Heart left ventricle (tissue), 16 donors: ENCODE measurements around the gene SLC12A3. TPM values are rescaled to one million over a fixed set of nuclear protein-coding genes. Genes with fewer than 3 reads are reported as not detected.

Experiments used
- ATAC-seq, 4 donors: fragments of 200-7000 bp; cut with Tn5 transposase; one replicate each; pipeline ENCODE4 v1.9.1; 2020 to 2022; ENCODE audit warnings: moderate library complexity in 4 of 4, mild to moderate bottlenecking in 3 of 4, moderate number of reproducible peaks in 1 of 4
- DNase-seq, 5 donors: peaks; one replicate each; pipeline ENCODE4 v3.0.0-alpha.2; 2020
- H3K27ac ChIP-seq, 12 donors: fragments of 200-600 bp; sonication (generic) in 4 of 12; one replicate each; pipeline versions ENCODE4 v1.5.0 to v1.8.0; 2016 to 2022; ENCODE audit warnings: mild to moderate bottlenecking in 2 of 12
- H3K27me3 ChIP-seq, 9 donors: fragments of 200-600 bp; sonication (generic) in 2 of 9; one replicate each; pipeline versions ENCODE4 v1.5.1 to v1.8.0; 2016 to 2022; ENCODE audit warnings: mild to moderate bottlenecking in 3 of 9
- H3K36me3 ChIP-seq, 9 donors: fragments of 200-600 bp; sonication (generic) in 2 of 9; one replicate each; pipeline versions ENCODE4 v1.5.0 to v1.8.0; 2018 to 2022; ENCODE audit warnings: mild to moderate bottlenecking in 2 of 9
- H3K4me1 ChIP-seq, 12 donors: fragments of 200-600 bp; sonication (generic) in 4 of 12; one replicate each; pipeline versions ENCODE4 v1.5.0 to v1.8.0; 2016 to 2022; ENCODE audit warnings: mild to moderate bottlenecking in 3 of 12
- H3K4me3 ChIP-seq, 12 donors: fragments of 200-600 bp; sonication (generic) in 4 of 12; one replicate each; pipeline versions ENCODE4 v1.5.0 to v1.8.0; 2017 to 2022; ENCODE audit warnings: mild to moderate bottlenecking in 9 of 12, moderate library complexity in 4 of 12
- H3K9me3 ChIP-seq, 12 donors: fragments of 200-600 bp; sonication (generic) in 4 of 12; one replicate each; pipeline versions ENCODE4 v1.5.0 to v1.8.0; 2016 to 2022; ENCODE audit warnings: mild to moderate bottlenecking in 1 of 12
- CTCF ChIP-seq, 12 donors: fragments of 200-600 bp; sonication (generic) in 4 of 12; IDR thresholded peaks; one replicate each; pipeline versions ENCODE4 v1.5.0 to v1.8.0; 2018 to 2022; ENCODE audit warnings: antibody characterized with exemption in 12 of 12, mild to moderate bottlenecking in 5 of 12
- POLR2A ChIP-seq, 2 donors: fragments of 450-650 bp; IDR thresholded peaks; one replicate each; pipeline ENCODE4 v1.6.1; 2017; ENCODE audit warnings: antibody characterized with exemption in 2 of 2, mild to moderate bottlenecking in 2 of 2, moderate library complexity in 2 of 2
- WGBS, 4 donors: extraction: QIAGEN DNeasy Blood & Tissue Kit in 2 of 4; methylation state at CpG; one replicate each; pipeline versions ENCODE4 v1.1.5 to v1.1.7; 2013 to 2018; 5-methylcytosine and 5-hydroxymethylcytosine counted together
- intact Hi-C, 10 donors: fragments of 100-400 bp; cut with DNase I; formaldehyde crosslinking; loops; one replicate each; pipeline versions ENCODE4 v1.11.1 to v1.14.2; 2022
- polyA plus RNA-seq, 2 donors: library from polyadenylated mRNA; stranded (reverse); fragments of 200-250 nt; gene quantifications; one replicate each; pipeline ENCODE4 v1.2.3, GENCODE V29; 2013
- total RNA-seq, 9 donors: library from RNA; depleted of rRNA in 2 of 9; stranded (reverse); fragments of >200 nt in 2 of 9; fragmentation: NEBNext Ultra II Directional in 3 of 9; extraction: Animal tissue kit (Norgen Biotek cat#: 25700) in 3 of 9; gene quantifications; one replicate each; pipeline versions ENCODE4 v1.1.0 to v1.2.4, GENCODE V29; 2016 to 2023
- donor health status: ischemic (EF 13 %, LVEDD 7.1; RV severe dilation, severe dysfunction).
- donor health status: healthy with polysubstance abuse.
- donor health status: DM: no; HTN: yes; CAD: no.
- donor health status: DM: no; HTN: no; CAD: no.
- donor health status: ischemic (EF 25% LVEDD 6.9; RV normal size, moderate dysfunction).
- donor health status: ischemic (EF 25% LVEDD 5.7; RV mildly dilated, moderate dysfunction).
- donor health status: healthy.
- donor health status: DM: yes; HTN: yes; CAD: no.
- donor health status: ischemic (EF 35%, LVEDD 5.7; RV mildly dilated, moderate dysfunction).
- donor health status: nonischemic (EF 11% LVEDD 7.7; RV severe dilation, severe dysfunction).
- donor health status: DM: yes; HTN: yes; CAD: no.
- donor health status: PGD.
- donor health status: ischemic (EF 29% LVEDD 5.4; RV normal size, mild dysfunction).
- donor health status: nonischemic (EF 23%, LVEDD 6.1; RV moderate dilation, normal function).

The SLC12A3 gene
- total and polyA plus RNA-seq, 11 donors = 0.08 TPM; not detected in 10

- intact Hi-C loops = no loop called here
- TF ChIP-seq POLR2A (IDR thresholded peaks at IDR 0.05) (no peak), CTCF (IDR thresholded peaks at IDR 0.05) (no peak)
- Histone ChIP-seq H3K27ac (peak overlapping the region in 3 of 12 donors; percentile 25 to 67 (median 64)), H3K9me3 (no peaks in the 10 kb centered on the region), H3K36me3 (no peaks in the 10 kb centered on the region), H3K4me3 (no peak overlapping the region), H3K4me1 (peaks cover 0 to 41% (median 23%) of the 10 kb centered on the region in 12 donors), H3K27me3 (no peaks in the 10 kb centered on the region)
- DNase-seq (no peak), ATAC-seq (peak in 1 of 4 donors; percentile 11)
- WGBS, 4 donors = 89 to 93% (median 91%) methylated on average over 12 of the region's 12 CpGs
Observed at GRCh38 chr16:56918467-56919012, 53.5 kb downstream of the SLC12A3 start.

DNA sequence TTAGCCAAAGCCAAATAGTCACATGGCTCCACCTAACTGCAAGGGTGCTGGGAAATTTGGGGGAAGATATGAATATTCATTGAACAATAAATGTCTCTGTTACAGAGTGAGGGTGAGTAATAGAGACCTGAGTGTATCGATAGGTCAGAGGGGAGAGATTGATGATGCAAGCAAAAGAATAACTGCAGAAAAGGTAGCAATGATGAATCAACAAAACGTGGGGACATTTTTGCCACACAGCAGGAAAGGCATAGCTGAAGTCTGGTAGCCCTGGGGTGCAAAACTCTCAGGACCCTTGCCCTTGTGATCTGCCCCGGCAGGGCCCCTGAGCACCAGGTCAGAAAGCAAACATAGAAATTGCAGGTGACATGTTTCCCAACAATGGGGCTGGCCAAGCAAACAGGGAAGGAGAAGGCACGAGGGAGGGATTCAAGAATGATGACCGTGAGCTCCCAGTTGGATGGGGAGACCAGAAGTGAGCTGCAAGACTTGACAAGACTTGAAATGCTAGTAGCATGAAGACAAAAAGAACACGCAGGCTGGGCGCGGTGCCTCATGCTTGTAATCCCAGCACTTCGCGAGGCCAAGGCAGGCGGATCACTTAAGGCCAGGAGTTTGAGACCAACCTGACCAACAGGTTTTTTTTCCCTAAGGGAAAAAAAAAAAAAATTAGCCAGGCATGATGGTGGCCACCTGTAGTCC lies 54.2 kb downstream of the SLC12A3 start:
- intact Hi-C loops = no loop called here
- DNase-seq (no peak), ATAC-seq (no peak)
- no peak for TF ChIP-seq POLR2A (IDR thresholded peaks at IDR 0.05)
- TF ChIP-seq CTCF (IDR thresholded peaks at IDR 0.05) = no peak
- H3K4me3 ChIP-seq = no peak overlapping the region
- H3K27me3 ChIP-seq = no peaks in the 10 kb centered on the region
- no peaks in the 10 kb centered on the region for H3K36me3 ChIP-seq
- H3K27ac ChIP-seq = no peak overlapping the region
- H3K4me1 ChIP-seq = peaks cover 0 to 40% (median 22%) of the 10 kb centered on the region in 12 donors
- 87 to 92% (median 89%) methylated on average over 11 of the region's 11 CpGs for WGBS, 4 donors
- H3K9me3 ChIP-seq = no peaks in the 10 kb centered on the region

DNA sequence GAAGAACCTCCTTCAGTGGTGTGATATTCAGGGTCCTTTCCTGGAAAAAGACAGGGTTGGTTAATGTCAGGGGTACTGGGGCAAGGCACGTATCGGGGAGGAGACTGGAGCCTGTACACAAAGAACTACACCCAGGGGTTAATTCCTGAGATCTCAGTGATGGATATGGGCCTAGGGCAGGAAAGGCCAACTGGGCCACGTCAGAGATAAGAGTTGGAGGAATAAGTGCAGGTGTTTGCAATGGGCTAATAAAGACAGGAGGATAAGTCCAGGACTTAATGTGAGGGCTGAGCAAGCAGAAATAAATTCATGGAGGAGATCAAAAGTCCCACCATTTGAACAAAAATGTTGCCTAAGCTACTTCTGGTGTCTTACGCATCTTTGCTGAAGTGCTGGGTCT lies 56.6 kb downstream of the SLC12A3 start:
- Histone ChIP-seq H3K4me3 (no peak overlapping the region), H3K27ac (no peak overlapping the region), H3K27me3 (no peaks in the 10 kb centered on the region), H3K4me1 (peaks cover 0 to 19% (median 13%) of the 10 kb centered on the region in 12 donors), H3K36me3 (no peaks in the 10 kb centered on the region), H3K9me3 (no peaks in the 10 kb centered on the region)
- 71 to 85% (median 76%) methylated on average over 4 of the region's 4 CpGs for WGBS, 4 donors
- TF ChIP-seq CTCF (IDR thresholded peaks at IDR 0.05) (no peak), POLR2A (IDR thresholded peaks at IDR 0.05) (no peak)
- DNase-seq (no peak), ATAC-seq (no peak)
- intact Hi-C loops = no loop called here

GRCh38 chr16:56923481-56924091 lies 58.6 kb downstream of the SLC12A3 start:
- whole genome bisulfite sequencing, 4 donors = 90 to 95% (median 94%) methylated on average over 9 of the region's 9 CpGs
- H3K27me3 ChIP-seq = no peaks in the 10 kb centered on the region
- ATAC-seq = no peak
- H3K9me3 ChIP-seq = no peaks in the 10 kb centered on the region
- H3K36me3 ChIP-seq = no peaks in the 10 kb centered on the region
- H3K4me1 ChIP-seq = no peaks in the 10 kb centered on the region
- no peak for DNase-seq
- intact Hi-C loops = loop anchor here in 1 of 10 donors (2.0 kb wide), 1 partner anchor 21 kb away; no protein-coding TSS in a partner anchor
- no peak overlapping the region for H3K4me3 ChIP-seq
- TF ChIP-seq POLR2A (IDR thresholded peaks at IDR 0.05) = no peak
- no peak for TF ChIP-seq CTCF (IDR thresholded peaks at IDR 0.05)
- H3K27ac ChIP-seq = no peak overlapping the region
